Right lobe of liver (tissue), 6 donors: Measurements from ENCODE around the gene ZNF385A. TPM values are rescaled to one million over a fixed set of nuclear protein-coding genes. Genes with fewer than 3 reads are reported as not detected.
"Not testable (repeated sequence)": the region's sequence is repeated elsewhere in the genome, so short reads cannot be mapped to it uniquely, and the experiment has no call there.

Source experiments
- ATAC-seq, 4 donors: fragments of 200-7000 bp; cut with Tn5 transposase; one replicate each; pipeline ENCODE4 v1.9.1; 2020; ENCODE audit warnings: mild to moderate bottlenecking in 4 of 4, moderate library complexity in 4 of 4
- DNase-seq, 3 donors: peaks; one replicate each; pipeline ENCODE4 v3.0.0-alpha.2; 2020
- H3K27ac ChIP-seq, 3 donors: fragments of 200-600 bp; one replicate each; pipeline ENCODE4 v1.8.0; 2022
- H3K27me3 ChIP-seq, 2 donors: fragments of 200-600 bp; one replicate each; pipeline ENCODE4 v1.8.0; 2022
- H3K36me3 ChIP-seq, 4 donors: fragments of 200-600 bp; sonication (generic) in 1 of 4; one replicate each; pipeline versions ENCODE4 v1.5.1 to v1.8.0; 2017 to 2022; ENCODE audit warnings: control low read depth in 1 of 4
- H3K4me1 ChIP-seq, 4 donors: fragments of 200-600 bp; sonication (generic) in 1 of 4; one replicate each; pipeline versions ENCODE4 v1.5.1 to v1.8.0; 2017 to 2022; ENCODE audit warnings: control low read depth in 1 of 4
- H3K4me3 ChIP-seq, 3 donors: fragments of 200-600 bp; one replicate each; pipeline ENCODE4 v1.8.0; 2022
- H3K9me3 ChIP-seq, 4 donors: fragments of 200-600 bp; sonication (generic) in 1 of 4; one replicate each; pipeline versions ENCODE4 v1.5.1 to v1.8.0; 2017 to 2022; ENCODE audit warnings: control low read depth in 1 of 4
- POLR2A ChIP-seq: fragments of 450-650 bp; IDR thresholded peaks from one replicate; pipeline ENCODE4 v1.6.1; 2017; ENCODE audit warnings: antibody characterized with exemption, mild to moderate bottlenecking
- WGBS: methylation state at CpG from one replicate; pipeline ENCODE4 v1.1.6; 2018; ENCODE audit warnings: low coverage, low lambda C conversion rate; ENCODE audit not compliant: insufficient coverage; ENCODE audit errors: missing lambda C conversion rate; 5-methylcytosine and 5-hydroxymethylcytosine counted together
- intact Hi-C, 2 donors: fragments of 100-400 bp; cut with DNase I; formaldehyde crosslinking; loops; one replicate each; pipeline versions ENCODE4 v1.11.2 to v1.14.1; 2022
- total RNA-seq, 6 experiments: library from RNA; depleted of rRNA in 2 of 6; stranded (reverse); fragments of >200 nt in 2 of 6; fragmentation: NEBNext Ultra II Directional in 3 of 6; extraction: Animal tissue kit (Norgen Biotek cat#: 25700) in 3 of 6; gene quantifications; one replicate each; pipeline versions ENCODE4 v1.1.0 to v1.2.4, GENCODE V29; 2016 to 2023
- TF ChIP-seq, protein P1 (sequence below), 4 donors: fragments of 200-600 bp in 3 of 4; fragments of 450-650 bp in 1 of 4; IDR thresholded peaks; one replicate each; pipeline versions ENCODE4 v1.5.1 to v1.8.0; 2016 to 2022; ENCODE audit warnings: antibody characterized with exemption in 4 of 4, mild to moderate bottlenecking in 2 of 4
- donor health status: DM: no; HTN: yes; CAD: no.
- donor health status: DM: no; HTN: no; CAD: no.
- donor health status: DM: no; HTN: no; CAD: no.
- donor health status: DM: no; HTN: yes; CAD: no.
- donor health status: DM: no; HTN: yes; CAD: no.

The ZNF385A gene
- total RNA-seq, 6 experiments from 2014 or later: 2.4 to 9.3 (median 3.7) TPM

DNA sequence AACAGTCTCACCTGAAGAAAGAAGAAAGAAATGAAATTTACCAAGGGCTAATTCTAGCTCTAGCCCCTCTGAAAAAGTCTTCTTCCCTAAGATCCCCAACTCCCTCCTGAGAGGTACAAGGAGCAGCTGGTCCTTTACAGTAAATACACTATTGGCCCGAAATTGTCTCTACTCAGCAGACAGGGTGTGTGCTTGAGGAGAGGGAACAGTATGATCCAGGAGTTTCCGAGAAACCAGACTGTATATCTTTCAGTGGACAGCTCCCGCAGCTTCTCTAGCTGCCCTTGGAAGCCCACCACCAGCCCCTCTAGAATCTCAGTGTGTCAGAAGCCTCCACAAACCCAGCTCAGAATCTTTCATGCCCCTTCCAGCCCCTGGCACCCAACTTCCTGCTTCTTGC is 28.3 kb downstream of the ZNF385A start:
- Histone ChIP-seq H3K27ac (no peak overlapping the region), H3K4me3 (no peak overlapping the region), H3K4me1 (peaks cover 0 to 31% (median 7%) of the 10 kb centered on the region in 4 donors), H3K36me3 (peaks cover 0 to 4% (median under 1%) of the 10 kb centered on the region in 4 donors), H3K9me3 (no peaks in the 10 kb centered on the region), H3K27me3 (no peaks in the 10 kb centered on the region)
- intact Hi-C loops: no loop called here
- no peak for TF ChIP-seq POLR2A
- TF ChIP-seq, protein P1, sequence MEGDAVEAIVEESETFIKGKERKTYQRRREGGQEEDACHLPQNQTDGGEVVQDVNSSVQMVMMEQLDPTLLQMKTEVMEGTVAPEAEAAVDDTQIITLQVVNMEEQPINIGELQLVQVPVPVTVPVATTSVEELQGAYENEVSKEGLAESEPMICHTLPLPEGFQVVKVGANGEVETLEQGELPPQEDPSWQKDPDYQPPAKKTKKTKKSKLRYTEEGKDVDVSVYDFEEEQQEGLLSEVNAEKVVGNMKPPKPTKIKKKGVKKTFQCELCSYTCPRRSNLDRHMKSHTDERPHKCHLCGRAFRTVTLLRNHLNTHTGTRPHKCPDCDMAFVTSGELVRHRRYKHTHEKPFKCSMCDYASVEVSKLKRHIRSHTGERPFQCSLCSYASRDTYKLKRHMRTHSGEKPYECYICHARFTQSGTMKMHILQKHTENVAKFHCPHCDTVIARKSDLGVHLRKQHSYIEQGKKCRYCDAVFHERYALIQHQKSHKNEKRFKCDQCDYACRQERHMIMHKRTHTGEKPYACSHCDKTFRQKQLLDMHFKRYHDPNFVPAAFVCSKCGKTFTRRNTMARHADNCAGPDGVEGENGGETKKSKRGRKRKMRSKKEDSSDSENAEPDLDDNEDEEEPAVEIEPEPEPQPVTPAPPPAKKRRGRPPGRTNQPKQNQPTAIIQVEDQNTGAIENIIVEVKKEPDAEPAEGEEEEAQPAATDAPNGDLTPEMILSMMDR (IDR thresholded peaks at IDR 0.05): no peak
- DNase-seq (no peak), ATAC-seq (no peak)
- 94% methylated on average over 2 of the region's 3 CpGs for WGBS

DNA sequence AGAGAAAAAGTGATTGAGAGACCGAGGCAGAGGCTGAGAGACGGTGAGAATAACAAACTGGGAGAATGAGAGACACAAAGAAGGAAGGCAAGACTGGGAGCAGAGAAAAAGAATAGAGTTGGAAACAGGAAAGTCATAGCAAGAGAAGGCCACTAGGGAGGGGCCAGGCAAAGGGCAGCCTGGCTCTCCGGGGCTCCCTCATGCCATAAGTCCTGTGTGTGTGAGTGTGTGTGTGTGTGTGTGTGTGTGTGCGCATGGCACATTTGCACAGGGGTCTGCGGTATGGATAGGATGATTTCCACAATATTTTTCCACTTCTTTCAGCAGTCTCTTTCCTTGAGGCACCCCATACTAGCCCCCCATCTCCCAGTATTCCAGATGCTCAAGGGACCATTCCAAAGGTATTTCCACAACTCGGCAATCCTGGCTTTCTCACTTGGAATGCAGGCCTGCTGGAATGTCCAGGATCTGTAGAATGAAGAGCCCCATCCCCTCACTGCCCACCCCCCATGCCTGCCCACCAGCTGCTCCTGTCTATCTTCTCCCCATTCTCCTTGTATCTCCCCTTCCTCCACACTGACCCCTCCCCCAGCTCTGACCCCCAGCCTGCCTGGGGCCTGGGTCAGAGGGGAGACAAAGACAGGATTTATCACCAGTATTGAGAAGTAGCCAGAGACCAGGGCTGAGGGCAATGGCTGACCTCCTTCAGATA is 29.3 kb downstream of the ZNF385A start:
- Histone ChIP-seq H3K36me3 (peaks cover 0 to 12% (median 5%) of the 10 kb centered on the region in 4 donors), H3K4me3 (no peak overlapping the region), H3K27me3 (no peaks in the 10 kb centered on the region), H3K9me3 (no peaks in the 10 kb centered on the region), H3K27ac (peak overlapping the region in 1 of 3 donors; percentile 86), H3K4me1 (peaks cover 0 to 31% (median 7%) of the 10 kb centered on the region in 4 donors)
- ATAC-seq (no peak), DNase-seq (no peak)
- intact Hi-C loops: no loop called here
- WGBS: 53% methylated on average over 2 of the region's 6 CpGs
- TF ChIP-seq POLR2A: no peak
- TF ChIP-seq, protein P1 (IDR thresholded peaks at IDR 0.05): no peak

DNA sequence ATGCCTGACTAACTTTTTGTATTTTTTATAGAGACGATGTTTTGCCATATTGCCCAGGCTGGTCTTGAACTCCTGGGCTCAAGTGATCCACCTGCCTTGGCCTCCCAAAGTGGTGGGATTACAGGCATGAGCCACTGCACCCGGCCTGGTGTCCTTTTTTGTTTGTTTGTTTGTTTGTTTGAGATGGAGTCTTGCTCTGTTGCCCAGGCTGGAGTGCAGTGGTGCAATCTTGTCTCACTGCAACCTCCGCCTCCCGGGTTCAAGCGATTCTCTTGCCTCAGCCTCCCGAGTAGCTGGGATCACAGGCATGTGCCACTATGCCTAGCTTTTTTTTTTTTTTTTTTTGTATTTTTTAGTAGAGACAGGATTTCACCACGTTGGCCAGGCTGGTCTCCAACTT is 30.3 kb downstream of the ZNF385A start:
- H3K4me3 ChIP-seq, H3K9me3 ChIP-seq, DNase-seq, ATAC-seq, intact Hi-C loops, H3K27me3 ChIP-seq: not testable (repeated sequence)
- 44% methylated on average over 7 of the region's 7 CpGs for WGBS
- H3K27ac ChIP-seq: peak overlapping the region; percentile 62 to 86 (median 82)
- peaks cover 0 to 22% (median 12%) of the 10 kb centered on the region in 4 donors for H3K36me3 ChIP-seq
- H3K4me1 ChIP-seq: peaks cover 0 to 31% (median 7%) of the 10 kb centered on the region in 4 donors

DNA sequence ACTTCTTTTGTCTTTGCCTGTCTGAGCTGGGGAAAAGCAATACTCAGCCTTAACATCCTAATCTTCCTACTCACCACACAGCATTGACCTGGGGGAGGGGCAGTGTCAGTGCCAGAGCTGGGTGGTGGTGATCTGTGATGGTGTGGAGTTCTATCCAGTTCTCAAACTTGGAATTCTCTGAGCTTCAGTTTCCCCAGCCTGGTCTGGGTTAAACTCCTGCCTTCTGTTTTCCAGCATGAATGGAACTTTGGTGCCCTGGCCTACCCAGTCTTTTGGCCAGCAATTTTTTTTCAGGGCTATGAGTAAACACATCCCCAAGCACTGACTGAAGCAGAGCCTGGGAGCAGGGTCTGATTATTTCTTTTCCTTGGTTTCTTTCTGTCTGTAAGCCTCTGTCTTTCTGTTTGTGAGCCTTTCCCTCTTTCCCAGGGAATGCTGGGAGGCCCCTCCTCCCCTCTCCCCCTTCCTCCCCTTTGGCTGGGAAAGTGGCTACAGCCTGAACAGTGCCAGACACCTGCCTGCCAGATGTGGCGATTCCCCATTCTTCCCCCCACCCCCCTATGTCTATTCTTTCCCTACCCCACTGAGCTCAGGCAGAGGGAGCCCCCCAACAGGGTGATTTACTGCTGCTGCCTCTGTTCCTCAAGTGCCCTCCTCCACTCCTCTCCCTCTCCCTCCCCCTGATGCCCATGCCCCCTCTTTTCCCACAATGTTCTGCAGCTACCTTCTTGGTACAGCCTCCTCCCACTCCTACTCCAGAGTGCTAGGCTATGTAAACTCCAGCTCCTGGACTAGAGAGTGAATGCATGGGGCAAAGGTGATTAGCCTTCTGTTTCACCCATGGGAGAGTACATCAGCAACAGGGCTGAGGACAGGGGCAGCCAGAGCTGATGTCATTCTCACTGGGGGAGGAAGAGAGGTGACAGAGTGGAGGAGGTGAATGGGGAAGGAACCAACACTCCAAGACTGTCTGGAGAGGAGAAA is 31.4 kb downstream of the ZNF385A start:
- Histone ChIP-seq H3K9me3 (no peaks in the 10 kb centered on the region), H3K4me1 (peaks cover 0 to 28% (median 7%) of the 10 kb centered on the region in 4 donors), H3K36me3 (peaks cover 0 to 33% (median 22%) of the 10 kb centered on the region in 4 donors), H3K4me3 (no peak overlapping the region), H3K27me3 (no peaks in the 10 kb centered on the region), H3K27ac (peak overlapping the region; percentile 62 to 86 (median 82))
- ATAC-seq (peak; percentile 92 to 97 (median 93)), DNase-seq (peak; percentile 57 to 85 (median 79))
- no peak for TF ChIP-seq POLR2A
- TF ChIP-seq, protein P1 (IDR thresholded peaks at IDR 0.05): no peak
- WGBS: 31% methylated on average over 1 of the region's 1 CpG
- intact Hi-C loops: no loop called here
